Activated CD8-positive, alpha-beta memory T cell treated with anti-CD3 and anti-CD28 coated beads, Interleukin-2, amount 50 U/mL, for 48 hours (primary cell): ENCODE data around the gene SCAND1.
"Not testable (repeated sequence)": the region's sequence is repeated elsewhere in the genome, so short reads cannot be mapped to it uniquely, and the experiment has no call there.

Source experiments
- DNase-seq: peaks from one replicate; pipeline ENCODE4 v3.0.0-alpha.2; 2020

SCAND1 gene

DNA sequence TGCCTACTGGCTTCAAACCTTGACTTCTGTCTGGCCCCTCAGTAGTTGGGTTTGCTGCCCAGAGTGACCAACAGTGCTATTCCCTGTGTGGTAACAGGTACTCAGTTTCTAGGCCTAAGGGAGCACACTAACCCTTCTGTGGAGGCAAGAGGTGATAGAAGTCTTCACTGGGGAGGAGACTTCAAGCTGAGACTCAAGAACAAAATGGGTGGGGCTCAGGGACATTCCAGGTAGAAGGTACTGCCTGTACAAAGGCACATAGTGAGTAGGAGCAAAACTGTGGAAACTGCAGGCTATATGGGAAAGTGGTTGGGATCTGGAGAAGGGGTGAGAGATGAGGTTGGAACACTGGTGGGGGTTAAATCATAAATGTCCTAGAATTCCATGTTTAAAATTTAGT lies 2.3 kb upstream of the SCAND1 start:
- no peak for DNase-seq

DNA sequence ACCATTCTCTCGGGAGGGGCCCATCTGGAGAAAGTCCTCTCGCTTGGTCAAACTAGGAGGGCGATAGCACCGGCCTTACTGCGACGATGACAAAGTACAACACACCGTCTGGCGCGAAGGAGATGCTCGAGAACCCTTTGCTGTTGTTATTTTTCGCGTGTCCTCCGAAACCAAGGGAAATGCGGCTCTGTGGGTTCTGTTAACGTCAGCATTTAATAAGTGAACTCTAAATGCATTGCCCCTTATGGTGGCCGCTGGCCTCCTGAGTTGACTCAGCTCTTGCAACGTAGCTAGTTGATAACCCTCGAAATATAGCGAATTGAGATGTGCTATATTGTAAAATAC lies 577 bp upstream of the SCAND1 start:
- no peak for DNase-seq

DNA sequence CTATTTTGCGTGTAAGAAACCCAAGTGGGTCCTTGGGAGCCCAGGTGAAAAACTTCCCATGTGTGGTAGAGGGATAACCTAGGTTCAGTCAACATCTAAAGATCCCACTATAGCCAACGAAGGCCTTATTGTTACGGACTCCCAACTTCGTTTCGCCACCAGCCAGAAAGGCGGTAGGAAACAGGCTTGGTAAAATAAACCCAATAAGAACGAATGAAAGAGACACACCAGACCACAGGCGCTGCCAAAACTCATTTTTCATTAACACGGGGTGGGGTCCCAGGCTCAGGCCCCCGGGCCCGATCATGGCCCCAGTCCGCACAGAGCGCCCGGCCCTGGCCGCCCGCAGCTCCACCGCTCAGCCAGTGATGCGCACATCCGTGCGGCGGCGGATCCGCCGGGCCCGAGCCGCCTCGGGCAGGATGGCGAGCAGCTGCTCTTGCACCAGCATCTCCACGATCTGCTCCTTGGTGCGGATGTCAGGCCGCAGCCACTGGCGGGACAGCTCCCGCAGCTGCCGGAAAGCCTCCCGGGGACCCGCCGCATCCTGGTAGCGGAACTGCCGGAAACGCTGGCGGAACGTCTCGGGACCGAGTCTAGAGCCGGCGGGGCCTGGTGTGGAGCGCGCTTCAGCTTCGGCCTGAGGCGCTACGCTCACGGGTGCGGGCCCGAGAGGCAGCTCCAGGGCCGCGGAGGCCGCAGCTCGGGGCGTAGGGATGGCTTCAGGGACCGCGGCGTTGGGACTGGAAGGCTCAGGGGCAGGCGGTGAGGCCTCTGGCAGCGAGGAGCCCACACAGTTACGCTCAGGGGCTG lies 709 bp downstream of the SCAND1 start:
- peak; percentile 86 for DNase-seq

DNA sequence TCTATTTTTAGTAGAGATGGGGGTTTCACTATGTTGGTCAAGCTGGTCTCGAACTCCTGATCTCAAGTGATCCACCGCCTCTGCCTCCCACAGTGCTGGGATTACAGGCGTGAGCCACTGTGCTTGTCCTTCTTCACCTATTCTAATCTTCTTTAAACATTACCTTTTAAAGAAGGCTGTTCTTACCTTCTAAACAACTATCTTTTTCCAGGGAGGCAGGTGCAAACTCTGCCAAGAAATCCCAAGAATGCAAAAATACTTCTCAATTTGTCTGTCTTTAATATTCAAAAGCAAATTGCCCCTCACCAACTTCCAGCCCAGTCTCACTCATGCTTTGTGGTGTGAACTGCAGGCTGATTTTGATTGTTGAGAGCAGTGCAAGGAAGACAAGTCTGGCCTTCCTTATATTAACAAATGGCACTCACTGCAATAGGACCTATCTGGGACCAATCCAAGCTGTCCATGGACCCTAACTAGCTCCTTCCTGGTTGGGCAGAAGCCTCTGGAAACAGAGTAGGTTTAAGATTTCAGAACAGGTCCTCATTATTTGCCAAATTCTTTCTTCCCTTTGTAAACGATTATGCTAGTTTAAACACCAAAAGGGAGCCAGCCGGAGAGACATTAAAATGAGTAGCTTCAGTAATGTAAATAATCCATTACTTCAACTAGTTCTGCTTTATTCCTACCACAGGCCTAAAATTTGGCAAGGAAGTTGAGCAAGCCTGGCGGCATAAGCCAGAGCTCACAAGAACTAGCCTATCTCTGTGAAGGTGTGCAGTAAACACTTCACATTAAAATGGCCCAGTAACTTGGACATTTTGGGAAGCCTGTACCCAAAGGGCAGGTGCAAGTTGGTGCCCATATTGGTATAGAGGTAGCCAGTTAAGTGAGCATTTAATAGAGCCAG lies 1.6 kb downstream of the SCAND1 start:
- no peak for DNase-seq

DNA sequence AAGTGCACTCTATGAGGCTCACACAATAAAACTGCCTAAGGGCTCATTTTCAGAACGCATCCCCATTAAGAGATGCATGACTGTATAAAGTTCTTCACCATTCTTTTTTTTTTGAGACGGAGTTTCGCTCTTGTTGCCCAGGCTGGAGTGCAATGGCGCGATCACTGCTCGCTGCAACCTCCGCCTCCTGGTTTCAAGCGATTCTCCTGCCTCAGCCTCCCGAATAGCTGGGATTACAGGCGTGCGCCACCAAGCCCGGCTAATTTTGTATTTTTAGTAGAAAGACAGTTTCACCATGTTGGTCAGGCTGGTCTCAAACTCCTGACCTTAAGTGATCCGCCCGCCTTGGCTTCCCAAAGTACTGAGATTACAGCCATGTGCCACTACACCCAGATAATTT lies 2.2 kb downstream of the SCAND1 start:
- not testable (repeated sequence) for DNase-seq

DNA sequence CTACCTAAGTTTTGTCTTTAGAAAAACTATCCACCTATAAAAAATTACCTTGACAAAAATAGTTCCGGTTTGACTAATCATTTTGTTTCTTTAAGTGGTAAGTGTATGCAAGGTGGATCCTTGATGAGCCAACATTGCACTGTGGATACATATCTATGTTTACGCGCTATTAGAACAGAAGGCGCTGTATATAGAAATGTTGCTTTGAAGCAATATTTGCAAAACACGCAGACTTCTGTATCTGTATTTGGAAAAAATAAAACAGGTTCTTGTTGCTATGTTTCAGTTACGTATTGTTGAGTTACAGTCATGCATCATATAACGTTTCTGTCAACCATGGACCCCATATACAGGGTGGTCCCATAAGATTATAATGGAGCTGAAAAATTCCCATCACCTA lies 4.2 kb downstream of the SCAND1 start:
- no peak for DNase-seq

DNA sequence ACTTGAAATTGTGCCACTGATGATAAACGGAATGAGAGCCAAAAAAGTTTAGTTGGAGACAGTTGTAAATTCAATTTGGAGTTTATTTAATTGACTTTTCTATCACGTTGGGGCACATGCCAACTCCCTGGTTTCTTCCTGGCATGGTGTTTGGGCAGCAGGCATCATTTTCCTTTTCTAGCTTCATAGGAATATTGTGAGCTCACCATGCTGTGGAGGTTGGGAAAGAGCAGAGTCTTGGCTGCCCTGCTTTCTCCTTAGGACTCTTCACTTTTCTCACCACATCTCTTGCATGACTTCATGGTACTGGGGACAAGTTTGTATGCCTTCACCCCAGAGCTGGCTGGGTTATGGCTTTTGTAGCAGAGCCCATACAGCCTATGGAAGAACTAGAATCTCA lies 6.4 kb downstream of the SCAND1 start:
- DNase-seq: no peak

DNA sequence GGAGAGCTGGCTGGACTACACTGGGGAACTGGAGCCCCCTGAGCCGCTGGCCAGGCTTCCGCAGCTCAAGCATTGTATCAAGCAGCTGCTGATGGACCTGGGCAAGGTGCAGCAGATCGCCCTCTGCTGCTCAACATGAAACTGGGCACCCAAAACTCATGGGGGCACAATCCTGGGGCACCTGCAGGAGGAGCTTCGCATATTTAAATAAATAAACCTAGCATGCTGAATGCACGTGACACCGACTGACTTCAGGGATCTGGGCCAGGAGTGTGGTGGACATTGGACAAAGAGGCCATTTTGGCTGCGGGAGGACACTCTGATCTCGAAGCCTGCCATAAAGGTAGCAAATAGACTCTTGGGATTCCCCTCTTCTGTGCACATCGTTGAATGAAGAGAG lies 6.8 kb downstream of the SCAND1 start:
- no peak for DNase-seq

DNA sequence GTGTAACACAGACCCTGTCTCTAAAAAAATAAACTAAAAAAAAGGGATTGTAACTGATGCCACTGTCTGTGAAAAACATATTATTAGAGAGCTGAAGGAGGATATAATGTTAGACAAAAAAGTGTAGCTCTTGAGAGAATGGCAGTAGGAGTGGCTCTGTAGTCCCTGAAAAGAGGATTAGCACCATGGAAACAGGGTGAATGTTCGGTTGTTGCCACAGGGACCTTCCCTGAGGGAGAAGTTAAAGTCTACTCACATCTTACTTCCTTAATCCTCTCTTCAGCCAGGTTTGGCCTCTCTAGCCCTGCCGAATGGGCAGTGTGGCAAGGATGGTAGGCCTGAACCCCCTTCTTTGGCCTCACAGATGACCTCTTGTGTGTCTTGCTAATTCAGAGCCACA lies 12.1 kb downstream of the SCAND1 start:
- DNase-seq: no peak

DNA sequence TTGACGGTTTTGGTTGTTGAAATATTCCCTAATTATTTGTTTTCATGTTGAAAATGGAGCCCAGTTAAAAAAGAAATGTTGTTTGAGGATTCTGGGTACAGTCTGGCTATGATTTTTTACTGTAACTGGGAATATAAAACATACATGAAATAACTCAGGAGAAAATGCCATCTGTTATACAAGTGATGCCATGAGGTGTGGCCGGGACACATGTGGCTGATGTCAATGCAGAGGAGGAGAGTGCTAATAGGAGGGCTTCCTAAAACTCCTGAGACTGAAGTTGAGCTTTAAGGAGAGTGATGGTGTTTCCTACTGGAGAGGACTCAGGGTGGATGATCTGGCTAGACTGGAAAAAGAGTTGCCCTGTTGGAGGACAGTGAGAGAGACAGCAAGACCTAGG lies 12.7 kb downstream of the SCAND1 start:
- no peak for DNase-seq

DNA sequence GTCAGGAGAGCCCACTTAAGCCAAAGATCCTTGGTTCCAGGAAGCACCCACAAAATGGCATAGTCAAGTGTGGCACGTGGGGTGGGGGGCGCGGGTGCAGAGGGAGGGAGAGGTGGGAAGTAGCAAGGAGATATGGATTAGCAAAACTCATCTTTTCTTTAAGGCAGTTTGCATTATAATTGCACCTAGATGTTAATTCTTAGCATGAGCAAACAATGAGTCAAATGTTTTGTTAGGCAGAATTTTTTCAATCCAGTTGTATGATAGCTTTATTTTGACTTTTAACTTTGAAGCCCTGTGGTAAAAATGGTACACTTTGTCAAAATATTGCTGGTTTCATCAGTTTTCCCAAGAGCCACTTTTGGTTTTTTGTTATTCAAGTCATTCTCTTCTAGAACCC lies 15.0 kb downstream of the SCAND1 start:
- no peak for DNase-seq

DNA sequence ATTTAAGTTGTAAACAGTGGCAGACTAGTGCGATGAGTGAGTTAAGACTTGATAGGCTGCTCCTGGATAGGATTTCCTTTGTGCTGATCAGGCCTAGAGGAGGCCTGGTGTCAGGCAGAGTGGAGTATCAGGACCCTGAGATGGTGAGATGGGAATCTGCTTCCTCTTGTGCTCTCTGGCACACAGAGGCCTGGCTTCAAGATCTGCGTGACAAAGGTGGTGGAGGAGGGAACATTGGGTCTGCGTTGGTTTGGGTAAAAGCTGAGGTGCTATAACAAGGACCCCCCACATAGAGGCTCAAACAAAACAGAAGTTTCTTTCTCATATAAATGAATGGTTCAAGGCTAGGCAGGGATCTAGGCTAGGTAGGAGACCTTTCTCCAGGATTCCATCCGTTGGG lies 20.3 kb downstream of the SCAND1 start:
- DNase-seq: no peak

DNA sequence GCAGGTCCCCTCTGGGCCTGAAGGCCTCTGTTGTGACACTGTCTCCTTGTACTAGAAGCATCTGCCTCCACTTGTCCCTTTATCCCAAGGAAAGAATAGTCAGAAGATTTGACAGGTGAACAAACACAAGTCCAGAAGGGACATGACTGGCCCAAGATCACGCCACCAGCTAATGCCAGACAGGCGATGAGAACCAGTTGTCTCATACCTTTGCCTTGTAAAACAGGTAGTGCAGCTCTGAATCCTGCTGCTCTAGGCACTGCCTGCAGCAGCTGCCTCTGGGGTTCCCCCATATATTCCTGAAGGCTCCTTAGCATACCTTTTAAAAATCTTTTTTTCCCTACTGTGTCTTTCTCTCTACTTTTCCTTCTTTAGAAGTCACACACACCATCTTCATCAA lies 25.0 kb downstream of the SCAND1 start:
- DNase-seq: no peak

DNA sequence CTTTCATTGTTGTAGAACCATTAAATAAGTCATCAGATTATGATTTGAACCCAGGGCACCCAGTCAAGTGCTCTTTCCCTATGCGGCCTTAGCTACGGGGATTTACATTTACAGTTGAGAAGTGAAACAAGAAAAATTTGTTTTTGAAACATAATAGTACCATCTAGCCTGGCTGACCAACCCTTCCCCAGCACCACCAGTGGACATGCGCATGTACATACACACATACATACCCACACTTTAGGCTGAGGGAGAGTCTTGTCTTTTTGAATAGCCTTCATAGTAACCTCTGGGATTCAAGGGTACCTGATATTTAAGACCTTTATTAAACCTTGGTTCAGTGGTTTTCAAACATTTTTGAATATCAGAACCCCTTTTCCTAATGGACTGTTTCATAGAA lies 33.8 kb downstream of the SCAND1 start:
- no peak for DNase-seq

DNA sequence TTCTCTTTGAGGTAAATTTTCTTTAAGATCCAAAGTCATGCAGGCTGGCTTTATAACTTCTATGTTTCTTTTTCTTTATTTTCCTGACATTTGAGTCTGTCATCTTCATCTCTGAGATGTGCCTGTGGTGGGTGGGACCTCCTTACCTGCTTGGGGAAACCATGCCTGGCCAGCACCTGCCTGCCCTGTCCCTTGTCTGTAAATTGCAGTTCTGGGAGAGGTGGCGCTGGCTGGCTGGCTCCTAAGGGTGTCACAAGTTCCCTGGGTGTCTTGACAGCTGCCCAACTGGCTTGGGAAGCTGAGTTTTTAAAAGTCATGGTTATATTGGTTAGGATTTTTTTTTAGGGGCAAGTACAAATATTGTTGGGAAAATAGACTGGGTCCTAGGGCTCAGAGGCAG lies 36.3 kb downstream of the SCAND1 start:
- DNase-seq: no peak

DNA sequence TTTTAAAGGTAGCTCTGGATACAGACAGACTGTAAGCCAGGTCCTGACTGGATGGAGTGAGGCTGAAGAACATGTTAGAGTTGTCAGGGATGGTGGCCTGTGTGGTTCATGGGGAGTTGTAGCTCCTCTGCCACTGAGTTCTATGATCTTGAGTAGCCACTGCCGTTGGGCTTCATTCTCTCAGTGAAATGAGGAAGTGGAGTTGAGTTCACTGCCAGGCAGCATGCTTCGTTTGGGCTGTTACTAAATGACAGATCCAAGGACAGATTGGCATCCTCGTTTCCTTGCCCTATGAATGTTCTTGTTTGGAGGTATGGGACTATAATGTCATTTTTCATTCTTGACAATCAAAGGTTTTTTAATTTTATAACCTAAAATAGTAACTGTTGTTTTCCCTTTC lies 37.2 kb downstream of the SCAND1 start:
- DNase-seq: no peak

DNA sequence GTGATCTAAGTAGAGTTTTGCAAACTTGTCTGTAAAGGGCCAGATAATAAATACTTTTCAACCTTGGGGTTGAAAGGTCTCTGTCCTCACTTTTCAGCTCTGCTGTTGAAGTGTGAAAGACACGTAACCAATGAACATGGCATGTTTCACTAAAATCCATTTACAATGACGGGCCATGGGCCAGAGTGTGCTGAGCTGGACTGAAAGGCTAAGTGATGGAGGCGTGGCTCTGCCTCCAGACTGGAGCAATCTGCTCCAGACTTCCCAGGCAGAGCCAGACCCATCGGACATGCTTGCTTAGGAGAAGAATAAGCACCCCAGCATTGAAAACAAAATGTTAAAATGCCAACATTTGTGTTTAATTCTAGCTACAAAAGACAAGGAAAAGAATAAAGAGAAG lies 41.4 kb downstream of the SCAND1 start:
- DNase-seq: no peak

DNA sequence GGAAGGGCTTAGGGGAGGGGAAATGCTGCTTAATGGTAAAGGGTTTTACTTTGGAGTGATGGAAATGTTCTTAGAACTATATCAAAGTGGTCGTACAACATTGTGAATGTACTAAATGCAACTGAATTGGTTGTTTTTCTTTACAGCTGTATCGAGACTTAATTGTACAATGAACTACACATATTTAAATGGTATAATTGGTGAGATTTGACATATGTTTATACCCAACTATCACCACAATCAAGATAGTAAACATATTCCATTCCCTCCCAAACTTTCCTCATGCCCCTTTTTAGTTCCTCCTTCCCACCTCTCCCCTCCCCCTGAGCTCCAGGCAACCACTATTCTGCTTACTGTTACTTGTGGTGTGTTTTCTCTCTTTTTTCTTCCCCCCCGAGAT lies 44.0 kb downstream of the SCAND1 start:
- DNase-seq: no peak

DNA sequence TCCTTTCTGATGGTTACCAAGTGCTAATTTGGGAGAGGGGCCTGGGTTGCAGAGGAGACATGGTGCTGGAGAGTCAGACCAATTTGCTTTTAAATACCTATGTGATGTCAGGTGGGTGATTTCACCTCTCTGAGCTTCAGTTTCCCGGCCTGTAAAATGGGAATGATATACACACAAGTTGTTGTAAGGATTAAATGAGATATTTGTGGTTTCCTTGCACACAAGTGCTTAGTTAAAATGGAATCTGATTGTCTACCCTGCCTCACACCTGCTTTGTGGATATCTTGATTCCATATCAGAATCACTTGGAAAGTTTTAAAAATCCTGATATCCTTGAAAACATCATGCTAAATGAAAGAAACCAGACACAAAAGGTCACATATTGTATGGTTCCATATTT lies 44.5 kb downstream of the SCAND1 start:
- no peak for DNase-seq

DNA sequence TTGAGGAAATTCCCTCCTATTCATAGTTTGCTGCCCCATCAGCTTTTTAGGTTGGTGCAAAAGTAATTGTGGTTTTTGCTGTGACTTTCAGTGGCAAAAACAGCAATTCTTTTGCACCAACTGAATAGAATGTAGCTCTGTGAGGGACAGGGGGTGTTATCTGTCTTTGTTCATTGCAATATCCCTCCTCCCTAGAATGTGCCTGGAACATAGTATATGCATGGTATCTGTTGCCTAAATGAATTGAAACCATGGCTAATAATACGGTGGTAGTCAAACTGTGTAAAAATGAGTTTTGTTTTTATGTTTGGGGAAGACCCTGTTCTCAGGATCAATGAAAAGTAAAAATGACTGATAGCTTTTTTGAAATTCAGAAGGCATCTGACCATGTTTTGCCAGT lies 45.1 kb downstream of the SCAND1 start:
- DNase-seq: no peak

DNA sequence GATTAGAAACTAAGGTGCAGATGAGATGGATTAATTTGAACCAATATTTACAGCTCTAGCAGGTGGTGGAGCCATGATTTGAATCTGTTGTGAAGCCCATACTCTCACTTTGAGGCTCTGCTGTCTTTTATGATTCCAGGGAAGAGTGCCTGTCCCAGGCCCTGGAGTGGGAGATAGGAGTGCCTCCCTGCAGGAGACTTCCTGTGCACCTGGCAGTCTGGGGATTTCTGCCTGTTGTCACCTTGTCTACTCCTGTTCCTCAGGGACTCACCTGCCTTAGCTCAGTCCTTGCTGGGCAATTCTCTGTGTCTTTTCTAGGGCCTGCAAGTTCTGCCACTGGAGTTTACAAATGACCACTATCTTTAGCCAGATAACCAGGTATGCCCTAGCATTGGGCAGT lies 46.3 kb downstream of the SCAND1 start:
- DNase-seq: no peak

DNA sequence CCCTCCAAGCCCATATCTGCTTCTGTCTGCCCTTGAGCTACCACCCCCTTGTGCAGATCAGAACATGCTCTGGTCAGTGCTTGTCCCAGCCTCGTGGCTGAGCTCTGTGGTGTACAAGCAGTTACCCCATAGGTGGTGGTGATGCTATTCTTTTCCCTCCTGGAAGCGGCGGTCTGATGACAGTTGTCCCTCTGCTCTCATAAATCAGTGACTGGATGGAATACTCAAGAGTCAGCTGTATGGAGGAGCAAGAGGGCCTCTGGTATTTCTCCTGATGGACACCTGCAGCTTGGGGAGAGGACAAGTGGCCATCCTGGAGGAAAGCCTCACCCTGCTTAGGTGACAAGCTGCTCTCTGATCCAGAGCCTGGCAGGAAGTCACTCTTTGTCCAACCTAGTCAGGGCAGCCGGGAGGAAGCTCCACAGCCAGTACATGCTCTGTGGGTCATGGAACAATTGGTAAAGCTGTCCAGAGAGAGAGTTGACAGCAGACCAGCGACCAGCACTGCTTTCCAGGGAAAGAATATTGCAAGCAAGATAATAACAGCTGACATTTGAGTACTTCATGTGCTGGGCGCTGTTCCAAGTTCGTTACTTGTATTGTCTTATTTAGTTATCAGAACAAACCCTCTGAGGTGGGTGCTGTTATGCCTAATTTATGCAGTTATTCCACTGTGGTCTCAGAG lies 47.1 kb downstream of the SCAND1 start:
- DNase-seq: no peak

DNA sequence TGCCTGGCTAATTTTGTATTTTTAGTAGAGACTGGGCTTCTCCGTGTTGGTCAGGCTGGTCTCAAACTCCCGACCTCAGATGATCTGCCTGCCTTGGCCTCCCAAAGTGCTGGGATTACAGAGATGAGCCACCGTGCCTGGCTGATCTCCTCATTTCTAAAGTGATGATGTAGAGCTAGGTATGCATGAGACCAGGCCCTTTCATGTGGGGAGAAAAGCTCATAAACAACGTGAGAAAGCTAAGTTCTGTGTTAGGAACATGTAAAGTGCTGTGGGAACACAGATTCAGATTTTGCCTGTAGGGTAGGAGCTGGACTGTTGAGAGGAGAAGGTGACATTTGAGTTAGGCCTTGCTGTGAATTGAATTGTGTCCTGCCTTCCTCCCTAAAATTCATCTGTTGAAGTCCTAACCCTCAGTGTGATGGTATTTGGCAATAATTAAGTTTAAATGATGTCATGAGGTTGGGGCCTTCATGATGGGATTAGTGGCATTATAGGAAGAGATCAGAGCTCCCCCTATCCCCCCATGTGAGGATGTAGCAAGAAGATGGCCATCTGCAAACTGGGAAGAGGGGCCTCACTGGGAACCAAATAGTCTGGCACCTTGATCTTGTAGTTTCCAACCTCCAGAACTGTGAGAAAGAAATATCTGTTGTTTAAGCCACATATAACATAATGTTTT lies 49.2 kb downstream of the SCAND1 start:
- DNase-seq: no peak
